Measurements from ENCODE around the gene COL15A1. TPM values are rescaled to one million over a fixed set of nuclear protein-coding genes. Genes with fewer than 3 reads are reported as not detected.

Gene COL15A1
- total RNA-seq, 4 donors from 2014 or later: 1.4 to 16.5 (median 5.6) TPM

GRCh38 chr9:99052815-99053715 lies 109.4 kb downstream of the COL15A1 start:
- no peaks in the 10 kb centered on the region for H3K9me3 ChIP-seq
- peaks cover 0 to 19% (median 7%) of the 10 kb centered on the region in 4 donors for H3K4me1 ChIP-seq
- DNase-seq: no peak
- TF ChIP-seq POLR2A (IDR thresholded peaks at IDR 0.05) (no peak), CTCF (IDR thresholded peaks at IDR 0.05) (no peak)
- H3K27ac ChIP-seq: peak overlapping the region in 2 of 4 donors; percentile 44 to 48
- no peaks in the 10 kb centered on the region for H3K27me3 ChIP-seq
- no peak overlapping the region for H3K4me3 ChIP-seq
- H3K36me3 ChIP-seq: no peaks in the 10 kb centered on the region

DNA sequence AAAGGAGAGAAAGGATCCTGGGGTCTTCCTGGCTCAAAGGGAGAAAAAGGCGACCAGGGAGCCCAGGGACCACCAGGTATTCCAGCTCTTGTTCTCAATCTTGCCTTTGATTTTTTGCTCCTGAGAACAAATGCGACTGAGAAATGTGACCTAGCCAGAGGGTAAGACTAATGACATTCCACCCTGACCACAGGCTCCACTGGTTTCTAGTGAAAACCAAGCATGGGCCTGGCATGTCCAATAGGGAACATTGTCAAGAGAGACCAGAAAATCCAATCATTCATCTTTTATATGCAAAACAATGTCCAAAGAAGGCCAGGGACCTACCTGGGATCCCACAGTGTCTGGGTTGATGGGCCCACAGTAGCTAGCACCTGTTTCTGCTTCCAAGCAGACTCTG lies 110.9 kb downstream of the COL15A1 start:
- DNase-seq: no peak
- Histone ChIP-seq H3K4me1 (peaks cover 0 to 21% (median 17%) of the 10 kb centered on the region in 4 donors), H3K27ac (no peak overlapping the region), H3K27me3 (no peaks in the 10 kb centered on the region), H3K36me3 (no peaks in the 10 kb centered on the region), H3K9me3 (no peaks in the 10 kb centered on the region), H3K4me3 (no peak overlapping the region)
- no peak for TF ChIP-seq CTCF (IDR thresholded peaks at IDR 0.05)
- TF ChIP-seq POLR2A (IDR thresholded peaks at IDR 0.05): no peak

DNA sequence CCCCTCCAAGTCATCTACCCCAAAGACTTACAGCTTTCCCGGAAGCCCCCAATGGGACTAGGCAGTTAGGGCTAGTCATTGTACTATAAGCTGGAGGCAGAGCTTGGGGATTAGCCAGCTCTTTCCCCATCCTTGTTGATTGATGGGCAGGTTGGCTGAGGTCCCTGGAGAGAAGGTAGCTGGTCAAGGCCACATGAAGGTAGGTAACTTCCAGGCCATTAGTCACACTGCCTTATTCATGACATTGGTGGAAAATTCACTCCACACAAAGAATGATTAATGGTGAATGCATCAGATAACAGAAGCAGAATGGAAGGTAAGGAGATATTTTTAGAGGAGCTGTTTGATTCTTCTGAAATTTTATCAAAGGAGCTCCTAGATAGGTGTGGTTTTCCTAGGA lies 111.7 kb downstream of the COL15A1 start:
- Histone ChIP-seq H3K27me3 (no peaks in the 10 kb centered on the region), H3K27ac (no peak overlapping the region), H3K4me3 (no peak overlapping the region), H3K36me3 (no peaks in the 10 kb centered on the region), H3K9me3 (no peaks in the 10 kb centered on the region), H3K4me1 (peaks cover 0 to 23% (median 19%) of the 10 kb centered on the region in 4 donors)
- no peak for TF ChIP-seq POLR2A (IDR thresholded peaks at IDR 0.05)
- TF ChIP-seq CTCF (IDR thresholded peaks at IDR 0.05): no peak
- DNase-seq: no peak

DNA sequence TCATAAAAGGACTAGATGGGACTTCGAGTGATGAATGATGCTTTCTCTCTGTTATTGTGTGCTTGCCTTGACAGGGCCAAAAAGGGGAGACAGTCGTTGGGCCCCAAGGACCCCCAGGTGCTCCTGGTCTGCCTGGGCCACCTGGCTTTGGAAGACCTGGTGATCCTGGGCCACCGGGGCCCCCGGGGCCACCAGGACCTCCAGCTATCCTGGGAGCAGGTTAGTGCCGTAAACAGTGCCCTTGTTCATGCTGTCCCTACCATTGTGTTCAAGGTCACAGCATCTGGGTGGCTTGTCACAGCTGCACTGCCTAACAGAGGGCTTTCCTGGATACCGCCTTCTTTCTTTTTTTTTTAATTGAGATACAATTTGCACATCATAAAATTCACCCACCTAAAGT lies 112.5 kb downstream of the COL15A1 start:
- peaks cover 0 to 25% (median 19%) of the 10 kb centered on the region in 4 donors for H3K4me1 ChIP-seq
- no peak overlapping the region for H3K4me3 ChIP-seq
- H3K27me3 ChIP-seq: no peaks in the 10 kb centered on the region
- DNase-seq: no peak
- H3K9me3 ChIP-seq: no peaks in the 10 kb centered on the region
- H3K27ac ChIP-seq: no peak overlapping the region
- no peaks in the 10 kb centered on the region for H3K36me3 ChIP-seq
- TF ChIP-seq POLR2A (IDR thresholded peaks at IDR 0.05): no peak

GRCh38 chr9:99056886-99057664 lies 113.4 kb downstream of the COL15A1 start:
- no peak for TF ChIP-seq POLR2A (IDR thresholded peaks at IDR 0.05)
- no peak for TF ChIP-seq CTCF (IDR thresholded peaks at IDR 0.05)
- Histone ChIP-seq H3K27me3 (no peaks in the 10 kb centered on the region), H3K27ac (peak overlapping the region in 3 of 4 donors; percentile 55 to 76 (median 75)), H3K4me3 (peak overlapping the region in 1 of 4 donors; percentile 19), H3K4me1 (peaks cover 0 to 25% (median 18%) of the 10 kb centered on the region in 4 donors), H3K36me3 (no peaks in the 10 kb centered on the region), H3K9me3 (no peaks in the 10 kb centered on the region)
- no peak for DNase-seq

Measured in Peyer's patch (tissue), 4 donors.